ENCODE data around the gene SLC25A12. TPM values are rescaled to one million over a fixed set of nuclear protein-coding genes. Genes with fewer than 3 reads are reported as not detected.
A peak's percentile ranks its signal among the peaks of the same experiment; 100 is the strongest.

SLC25A12 gene
- total and polyA plus RNA-seq, 2 of the 13 experiments (the other 11 are each of a cell fraction or from before 2014, with no cell fraction given): 8.1 to 15.9 TPM

- no peak for TF ChIP-seq ZBTB44 (CRISPR knock-in tag; IDR thresholded peaks at IDR 0.05)
- no peak for TF ChIP-seq BRCA1 (CRISPR knock-in tag; IDR thresholded peaks at IDR 0.05)
- no peak for TF ChIP-seq CSRNP1 (CRISPR knock-in tag; IDR thresholded peaks at IDR 0.05)
- TF ChIP-seq FIP1L1 (IDR thresholded peaks at IDR 0.05; ENCODE audit: borderline replicate concordance, insufficient read depth, low read depth, low read length): no peak
- TF ChIP-seq TRIM22 (IDR thresholded peaks at IDR 0.05): no peak
- no peak for TF ChIP-seq DZIP1 (CRISPR knock-in tag; IDR thresholded peaks at IDR 0.05)
- no peak for TF ChIP-seq SRSF1 (optimal IDR thresholded peaks at IDR 0.05; ENCODE audit: low read depth, low read length)
- TF ChIP-seq STAT5B (CRISPR knock-in tag; IDR thresholded peaks at IDR 0.05): no peak
- no peak for TF ChIP-seq ZBTB7A (CRISPR knock-in tag; IDR thresholded peaks at IDR 0.05)
- TF ChIP-seq KMT2B (CRISPR knock-in tag; IDR thresholded peaks at IDR 0.05): no peak
- peak; percentile 58; the same call in 1 of the 2 replicates for TF ChIP-seq HMG20B (CRISPR knock-in tag; conservative IDR thresholded peaks at IDR 0.05)
- no peak for TF ChIP-seq TAF15 (IDR thresholded peaks at IDR 0.05; ENCODE audit: low read depth, low read length, poor library complexity, severe bottlenecking)
- no peak for TF ChIP-seq FOXP1 (IDR thresholded peaks at IDR 0.05)
- TF ChIP-seq FOXP1 (CRISPR knock-in tag; IDR thresholded peaks at IDR 0.05): peak; percentile 62
- TF ChIP-seq ZNF781 (CRISPR knock-in tag; IDR thresholded peaks at IDR 0.05; ENCODE audit: borderline replicate concordance, not compliant biosample characterization): no peak
- TF ChIP-seq ZC3H4 (CRISPR knock-in tag; IDR thresholded peaks at IDR 0.05; ENCODE audit: borderline replicate concordance): no peak
- TF ChIP-seq NCOA5 (CRISPR knock-in tag; IDR thresholded peaks at IDR 0.05): no peak
- TF ChIP-seq ZNF589 (CRISPR knock-in tag; conservative IDR thresholded peaks at IDR 0.05): no peak
- no peak for TF ChIP-seq NFRKB (IDR thresholded peaks at IDR 0.05)
- no peak for TF ChIP-seq NFYC (CRISPR knock-in tag; IDR thresholded peaks at IDR 0.05)
- TF ChIP-seq ZFP36 (IDR thresholded peaks at IDR 0.05; ENCODE audit: borderline replicate concordance, low read depth, low read length, partially characterized antibody): no peak
- TF ChIP-seq ZNF34 (CRISPR knock-in tag; IDR thresholded peaks at IDR 0.05; ENCODE audit: borderline replicate concordance): no peak
- TF ChIP-seq NFIB (CRISPR knock-in tag; IDR thresholded peaks at IDR 0.05; ENCODE audit: borderline replicate concordance): no peak
- no peak for TF ChIP-seq ZNF263 (CRISPR knock-in tag; IDR thresholded peaks at IDR 0.05)
- TF ChIP-seq ARID2 (CRISPR knock-in tag; IDR thresholded peaks at IDR 0.05; ENCODE audit: borderline replicate concordance): no peak
These were observed 86.1 kb downstream of the SLC25A12 start (continued) for GRCh38 chr2:171807831-171808393.
